HepG2 (cell line): ENCODE data around the gene LRPPRC. TPM values are rescaled to one million over a fixed set of nuclear protein-coding genes. Genes with fewer than 3 reads are reported as not detected.

Source experiments
- AHDC1 ChIP-seq: sonication (generic); formaldehyde crosslinking; IDR thresholded peaks from 2 replicates; pipeline ENCODE4 v1.5.1; 2020; ENCODE audit warnings: mild to moderate bottlenecking, missing genetic modification reagents, borderline replicate concordance
- ELF3 ChIP-seq: IDR thresholded peaks from 2 replicates; pipeline ENCODE4 v1.6.1; 2016; ENCODE audit warnings: missing genetic modification reagents, missing compliant biosample characterization
- SNAI1 ChIP-seq: sonication (generic); formaldehyde crosslinking; IDR thresholded peaks from 2 replicates; pipeline ENCODE4 v1.5.0; 2020; ENCODE audit warnings: mild to moderate bottlenecking, missing genetic modification reagents, borderline replicate concordance
- SOX13 ChIP-seq, 3 experiments: fragments of 450-650 bp in 1 of 3; sonication (generic) in 1 of 3; formaldehyde crosslinking in 1 of 3; IDR thresholded peaks in 2 of 3; conservative IDR thresholded peaks in 1 of 3; 2 replicates each; pipeline versions ENCODE4 v1.5.0 to v1.6.1; 2016 to 2020; ENCODE audit warnings: antibody characterized with exemption in 1 of 3, mild to moderate bottlenecking in 1 of 3, missing compliant biosample characterization in 1 of 3, missing genetic modification reagents in 1 of 3, moderate library complexity in 1 of 3
- THAP8 ChIP-seq: sonication (generic); formaldehyde crosslinking; IDR thresholded peaks from 2 replicates; pipeline ENCODE4 v1.5.1; 2020; ENCODE audit warnings: missing genetic modification reagents, mild to moderate bottlenecking, borderline replicate concordance
- ZBTB21 ChIP-seq: sonication (generic); formaldehyde crosslinking; IDR thresholded peaks from 2 replicates; pipeline ENCODE4 v1.4.0; 2020; ENCODE audit warnings: missing genetic modification reagents
- ZKSCAN8 ChIP-seq: IDR thresholded peaks from 2 replicates; pipeline ENCODE4 v1.6.1; 2016; ENCODE audit warnings: borderline replicate concordance, missing genetic modification reagents, missing compliant biosample characterization
- ZNF646 ChIP-seq: sonication (generic); formaldehyde crosslinking; IDR thresholded peaks from 2 replicates; pipeline ENCODE4 v1.9.0; 2021; ENCODE audit warnings: mild to moderate bottlenecking, missing genetic modification reagents
- polyA plus RNA-seq, 8 experiments: library from polyadenylated mRNA; depleted of rRNA in 3 of 8; stranded (reverse) in 7 of 8; unstranded in 1 of 8; fragments of >200 nt; fragmentation: Illumina TruSeq in 4 of 8; extraction: Trizol in 4 of 8; gene quantifications; 2 replicates each; pipeline versions ENCODE4 v1.2.1 to v1.2.3, GENCODE V29; 2011 to 2016; ENCODE audit warnings: low read depth in 4 of 8, missing spikeins in 1 of 8, mixed read lengths in 1 of 8; ENCODE audit not compliant: insufficient read depth in 1 of 8
- total RNA-seq, 5 experiments: library from RNA; depleted of rRNA; stranded (reverse); fragments of >200 nt; fragmentation: Illumina TruSeq; extraction: Trizol; gene quantifications; 2 replicates each; pipeline ENCODE4 v1.2.3, GENCODE V29; 2016; ENCODE audit warnings: low read depth in 1 of 5
- TF ChIP-seq, protein P1 (sequence below): IDR thresholded peaks from 2 replicates; pipeline ENCODE4 v1.4.0; 2020; ENCODE audit warnings: mild to moderate bottlenecking, missing genetic modification reagents
- TF ChIP-seq, protein P2 (sequence below): sonication (generic); formaldehyde crosslinking; IDR thresholded peaks from 2 replicates; pipeline ENCODE4 v1.4.0; 2020; ENCODE audit warnings: low read depth, mild to moderate bottlenecking, missing genetic modification reagents

The LRPPRC gene
- total and polyA plus RNA-seq, 2 of the 13 experiments (the other 11 are each of a cell fraction or from before 2014, with no cell fraction given): 117 to 167 TPM

- TF ChIP-seq ZNF646 (CRISPR knock-in tag) (no peak), ZKSCAN8 (CRISPR knock-in tag) (0 out of 2 replicates have a peak, but pooled peaks have one; percentile 11), ELF3 (CRISPR knock-in tag) (0 out of 2 replicates have a peak, but pooled peaks have one; percentile 32), THAP8 (CRISPR knock-in tag) (no peak), ZBTB21 (CRISPR knock-in tag) (no peak), SNAI1 (CRISPR knock-in tag) (0 out of 2 replicates have a peak, but pooled peaks have one; percentile 30), SOX13 (IDR thresholded peaks at IDR 0.05) (no peak), SOX13 (CRISPR knock-in tag; conservative IDR thresholded peaks at IDR 0.05 in 1 of 2, IDR thresholded peaks at IDR 0.05 in 1 of 2) (0 out of 4 replicates have a peak, but pooled peaks of 1 of the 2 experiments have one; percentile 23), AHDC1 (CRISPR knock-in tag) (no peak)
- TF ChIP-seq, protein P1, sequence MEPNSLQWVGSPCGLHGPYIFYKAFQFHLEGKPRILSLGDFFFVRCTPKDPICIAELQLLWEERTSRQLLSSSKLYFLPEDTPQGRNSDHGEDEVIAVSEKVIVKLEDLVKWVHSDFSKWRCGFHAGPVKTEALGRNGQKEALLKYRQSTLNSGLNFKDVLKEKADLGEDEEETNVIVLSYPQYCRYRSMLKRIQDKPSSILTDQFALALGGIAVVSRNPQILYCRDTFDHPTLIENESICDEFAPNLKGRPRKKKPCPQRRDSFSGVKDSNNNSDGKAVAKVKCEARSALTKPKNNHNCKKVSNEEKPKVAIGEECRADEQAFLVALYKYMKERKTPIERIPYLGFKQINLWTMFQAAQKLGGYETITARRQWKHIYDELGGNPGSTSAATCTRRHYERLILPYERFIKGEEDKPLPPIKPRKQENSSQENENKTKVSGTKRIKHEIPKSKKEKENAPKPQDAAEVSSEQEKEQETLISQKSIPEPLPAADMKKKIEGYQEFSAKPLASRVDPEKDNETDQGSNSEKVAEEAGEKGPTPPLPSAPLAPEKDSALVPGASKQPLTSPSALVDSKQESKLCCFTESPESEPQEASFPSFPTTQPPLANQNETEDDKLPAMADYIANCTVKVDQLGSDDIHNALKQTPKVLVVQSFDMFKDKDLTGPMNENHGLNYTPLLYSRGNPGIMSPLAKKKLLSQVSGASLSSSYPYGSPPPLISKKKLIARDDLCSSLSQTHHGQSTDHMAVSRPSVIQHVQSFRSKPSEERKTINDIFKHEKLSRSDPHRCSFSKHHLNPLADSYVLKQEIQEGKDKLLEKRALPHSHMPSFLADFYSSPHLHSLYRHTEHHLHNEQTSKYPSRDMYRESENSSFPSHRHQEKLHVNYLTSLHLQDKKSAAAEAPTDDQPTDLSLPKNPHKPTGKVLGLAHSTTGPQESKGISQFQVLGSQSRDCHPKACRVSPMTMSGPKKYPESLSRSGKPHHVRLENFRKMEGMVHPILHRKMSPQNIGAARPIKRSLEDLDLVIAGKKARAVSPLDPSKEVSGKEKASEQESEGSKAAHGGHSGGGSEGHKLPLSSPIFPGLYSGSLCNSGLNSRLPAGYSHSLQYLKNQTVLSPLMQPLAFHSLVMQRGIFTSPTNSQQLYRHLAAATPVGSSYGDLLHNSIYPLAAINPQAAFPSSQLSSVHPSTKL (CRISPR knock-in tag): peak; percentile 10; the same call in 1 of the 2 replicates
- TF ChIP-seq, protein P2, sequence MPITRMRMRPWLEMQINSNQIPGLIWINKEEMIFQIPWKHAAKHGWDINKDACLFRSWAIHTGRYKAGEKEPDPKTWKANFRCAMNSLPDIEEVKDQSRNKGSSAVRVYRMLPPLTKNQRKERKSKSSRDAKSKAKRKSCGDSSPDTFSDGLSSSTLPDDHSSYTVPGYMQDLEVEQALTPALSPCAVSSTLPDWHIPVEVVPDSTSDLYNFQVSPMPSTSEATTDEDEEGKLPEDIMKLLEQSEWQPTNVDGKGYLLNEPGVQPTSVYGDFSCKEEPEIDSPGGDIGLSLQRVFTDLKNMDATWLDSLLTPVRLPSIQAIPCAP (CRISPR knock-in tag): no peak
These were observed 2.4 kb downstream of the LRPPRC start (continued) for GRCh38 chr2:43993437-43993836.
